HEK293 (cell line): ENCODE data around the gene MC2R.

Experiments
- CTCF ChIP-seq: fragments of 450-650 bp; formaldehyde crosslinking; IDR thresholded peaks from 2 replicates; pipeline ENCODE4 v1.5.1; 2016; ENCODE audit warnings: missing biosample characterization, missing genetic modification characterization
- KLF10 ChIP-seq: fragments of 450-650 bp; IDR thresholded peaks from 2 replicates; pipeline ENCODE4 v1.5.1; 2018; ENCODE audit warnings: missing biosample characterization, mild to moderate bottlenecking, missing genetic modification characterization
- MYNN ChIP-seq: fragments of 450-650 bp; formaldehyde crosslinking; IDR thresholded peaks from 2 replicates; pipeline ENCODE4 v1.5.1; 2016; ENCODE audit warnings: missing biosample characterization, missing genetic modification characterization, borderline replicate concordance
- OVOL3 ChIP-seq: fragments of 450-650 bp; formaldehyde crosslinking; IDR thresholded peaks from 2 replicates; pipeline ENCODE4 v1.5.1; 2016; ENCODE audit warnings: missing biosample characterization, missing genetic modification characterization
- PRDM4 ChIP-seq: fragments of 450-650 bp; formaldehyde crosslinking; IDR thresholded peaks from 2 replicates; pipeline ENCODE4 v1.5.1; 2017; ENCODE audit warnings: missing biosample characterization, missing genetic modification characterization
- SP2 ChIP-seq: fragments of 450-650 bp; formaldehyde crosslinking; IDR thresholded peaks from 2 replicates; pipeline ENCODE4 v1.5.1; 2016; ENCODE audit warnings: missing biosample characterization, missing genetic modification characterization
- ZBTB1 ChIP-seq: fragments of 450-650 bp; formaldehyde crosslinking; IDR thresholded peaks from 2 replicates; pipeline ENCODE4 v1.5.1; 2016; ENCODE audit warnings: missing biosample characterization, missing genetic modification characterization
- ZFP37 ChIP-seq: fragments of 450-650 bp; formaldehyde crosslinking; IDR thresholded peaks from 2 replicates; pipeline ENCODE4 v1.5.1; 2016; ENCODE audit warnings: missing biosample characterization, missing genetic modification characterization
- ZNF280C ChIP-seq: fragments of 450-650 bp; formaldehyde crosslinking; IDR thresholded peaks from 2 replicates; pipeline ENCODE4 v1.5.1; 2016; ENCODE audit warnings: missing biosample characterization, missing genetic modification characterization
- ZNF341 ChIP-seq: fragments of 450-650 bp; formaldehyde crosslinking; IDR thresholded peaks from 2 replicates; pipeline ENCODE4; 2016; ENCODE audit warnings: low read depth, missing biosample characterization, missing genetic modification characterization
- ZNF362 ChIP-seq: fragments of 450-650 bp; formaldehyde crosslinking; IDR thresholded peaks from 2 replicates; pipeline ENCODE4 v1.5.1; 2016; ENCODE audit warnings: missing biosample characterization, missing genetic modification characterization
- ZNF488 ChIP-seq: fragments of 450-650 bp; formaldehyde crosslinking; IDR thresholded peaks from 2 replicates; pipeline ENCODE4 v1.5.1; 2016; ENCODE audit warnings: missing biosample characterization, missing genetic modification characterization
- ZNF561 ChIP-seq: fragments of 450-650 bp; IDR thresholded peaks from 2 replicates; pipeline ENCODE4 v1.5.1; 2018; ENCODE audit warnings: missing biosample characterization, missing genetic modification characterization, borderline replicate concordance
- ZNF596 ChIP-seq: fragments of 450-650 bp; IDR thresholded peaks from 2 replicates; pipeline ENCODE4 v1.5.0; 2018; ENCODE audit warnings: missing biosample characterization, mild to moderate bottlenecking, missing genetic modification characterization, moderate library complexity

- TF ChIP-seq CTCF (tag by site-specific recombination) (no peak), SP2 (tag by site-specific recombination) (no peak), OVOL3 (no peak), MYNN (tag by site-specific recombination) (no peak), ZNF561 (tag by site-specific recombination) (no peak), ZFP37 (tag by site-specific recombination) (no peak), ZBTB1 (tag by site-specific recombination) (no peak), ZNF488 (tag by site-specific recombination) (no peak), ZNF596 (tag by site-specific recombination) (no peak), ZNF341 (tag by site-specific recombination) (no peak), ZNF362 (tag by site-specific recombination) (no peak), ZNF280C (tag by site-specific recombination) (no peak), PRDM4 (tag by site-specific recombination) (no peak), KLF10 (no peak)
Measured at GRCh38 chr18:13913205-13913604, 2.1 kb downstream of the MC2R start.
